Nephron progenitor cell (in vitro differentiated cells): ENCODE measurements around the gene PJA1.

Experiments used
- DNase-seq: peaks from one replicate; pipeline ENCODE4 v3.0.0; 2021
- H3K27ac Mint-ChIP-seq: 2 replicates; pipeline ENCODE4 v1.8.0; 2021; ENCODE audit warnings: mild to moderate bottlenecking, moderate library complexity, mixed read lengths
- H3K27me3 Mint-ChIP-seq: 2 replicates; pipeline ENCODE4 v1.8.0; 2021; ENCODE audit warnings: mild to moderate bottlenecking, low read depth, mixed read lengths; ENCODE audit not compliant: poor library complexity
- H3K36me3 Mint-ChIP-seq: 2 replicates; pipeline ENCODE4 v1.8.0; 2021; ENCODE audit warnings: low read depth, mixed read lengths
- H3K4me1 Mint-ChIP-seq: 2 replicates; pipeline ENCODE4 v1.8.0; 2021; ENCODE audit warnings: mixed read lengths
- H3K4me3 Mint-ChIP-seq: 2 replicates; pipeline ENCODE4 v1.8.0; 2021; ENCODE audit warnings: mild to moderate bottlenecking, moderate library complexity, mixed read lengths
- H3K9me3 Mint-ChIP-seq: 2 replicates; pipeline ENCODE4 v1.8.0; 2021; ENCODE audit warnings: mild to moderate bottlenecking, moderate library complexity, mixed read lengths
- CTCF ChIP-seq: fragments of 200-600 bp; sonication (generic); IDR thresholded peaks from 2 replicates; pipeline ENCODE4 v1.5.0; 2021; ENCODE audit warnings: antibody characterized with exemption

The PJA1 gene

DNA sequence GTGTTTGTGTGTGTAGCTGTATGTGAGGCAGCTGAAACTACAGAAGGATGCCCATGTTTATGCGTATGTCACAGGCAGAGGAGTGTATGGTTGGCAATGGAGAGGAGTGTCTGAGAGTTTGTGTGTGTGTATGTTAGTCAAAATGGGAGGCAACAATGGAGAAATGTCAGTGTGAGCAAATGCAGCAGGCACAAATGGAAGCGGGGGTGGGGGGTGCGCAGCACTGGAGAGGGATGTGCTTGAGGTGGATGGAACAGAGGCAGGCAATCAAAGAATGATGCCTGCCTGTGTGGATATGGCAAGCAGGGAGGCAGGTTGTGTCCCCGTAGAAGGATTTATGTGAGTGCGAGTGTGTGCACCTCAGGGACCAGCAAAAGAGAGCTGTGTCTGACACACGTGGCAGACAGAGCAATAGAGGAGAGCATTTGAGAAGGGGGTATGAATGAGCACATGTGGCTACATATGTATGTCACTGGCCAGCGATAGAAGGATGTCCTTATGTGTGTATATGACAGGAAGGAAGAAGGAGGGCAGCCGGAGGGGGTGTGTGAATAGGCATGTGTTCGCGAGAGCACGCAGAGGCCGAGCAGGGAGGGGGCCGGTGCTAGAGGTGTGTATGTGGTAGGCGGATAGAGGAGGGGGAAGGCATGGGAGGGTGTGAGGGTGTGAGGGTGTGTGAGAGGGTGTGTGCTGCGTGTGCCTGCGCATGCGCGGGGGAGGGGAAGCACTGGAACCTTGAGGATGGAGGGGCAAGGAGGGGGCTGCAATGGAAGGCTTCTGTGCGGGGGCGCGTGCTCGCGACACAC, 1.1 kb downstream of the PJA1 start:
- TF ChIP-seq CTCF: no peak
- H3K4me1 Mint-ChIP-seq: peaks cover 31% of the 10 kb centered on the region
- H3K4me3 Mint-ChIP-seq: peak overlapping the region; percentile 83
- H3K36me3 Mint-ChIP-seq: peaks cover 28% of the 10 kb centered on the region
- peaks cover 7% of the 10 kb centered on the region for H3K27me3 Mint-ChIP-seq
- H3K27ac Mint-ChIP-seq: peak overlapping the region; percentile 23
- DNase-seq: peak; percentile 35
- peaks cover 41% of the 10 kb centered on the region for H3K9me3 Mint-ChIP-seq

- H3K36me3 Mint-ChIP-seq: peaks cover 25% of the 10 kb centered on the region
- H3K4me1 Mint-ChIP-seq: peaks cover 37% of the 10 kb centered on the region
- peaks cover 7% of the 10 kb centered on the region for H3K27me3 Mint-ChIP-seq
- peaks cover 36% of the 10 kb centered on the region for H3K9me3 Mint-ChIP-seq
- no peak for TF ChIP-seq CTCF
- peak overlapping the region; percentile 44 for H3K27ac Mint-ChIP-seq
- DNase-seq: no peak
- no peak overlapping the region for H3K4me3 Mint-ChIP-seq
Measured at GRCh38 chrX:69162361-69162865, 2.8 kb downstream of the PJA1 start.

- no peak for TF ChIP-seq CTCF
- H3K27me3 Mint-ChIP-seq: peaks cover 7% of the 10 kb centered on the region
- no peak overlapping the region for H3K4me3 Mint-ChIP-seq
- no peak overlapping the region for H3K27ac Mint-ChIP-seq
- peaks cover 37% of the 10 kb centered on the region for H3K4me1 Mint-ChIP-seq
- peaks cover 25% of the 10 kb centered on the region for H3K36me3 Mint-ChIP-seq
- no peak for DNase-seq
- peaks cover 41% of the 10 kb centered on the region for H3K9me3 Mint-ChIP-seq
Measured at GRCh38 chrX:69161786-69162349, 3.4 kb downstream of the PJA1 start.

DNA sequence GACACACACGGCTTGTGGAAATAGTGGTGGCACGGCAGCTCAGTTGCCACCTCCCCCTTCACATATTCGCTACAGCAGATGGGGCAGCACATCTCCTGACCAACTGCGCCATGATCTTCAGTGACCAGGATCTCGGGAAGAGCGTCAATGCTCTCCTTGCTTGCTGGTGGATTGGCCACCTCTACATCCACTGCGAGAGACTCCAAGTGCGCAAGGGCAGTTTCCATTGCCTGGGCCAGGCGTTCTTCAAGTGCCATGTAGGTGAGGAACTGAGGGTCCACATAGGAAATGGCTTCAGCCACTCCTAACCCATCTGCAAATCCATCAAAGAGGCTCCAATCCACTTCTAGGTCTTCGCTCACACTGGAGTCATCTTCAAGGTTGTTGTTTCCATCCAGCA, 3.9 kb downstream of the PJA1 start:
- TF ChIP-seq CTCF: no peak
- peaks cover 39% of the 10 kb centered on the region for H3K4me1 Mint-ChIP-seq

GRCh38 chrX:69158166-69158980, 6.9 kb downstream of the PJA1 start:
- peaks cover 57% of the 10 kb centered on the region for H3K4me1 Mint-ChIP-seq
- peak; percentile 46 for DNase-seq
- no peak overlapping the region for H3K4me3 Mint-ChIP-seq
- H3K9me3 Mint-ChIP-seq: peaks cover 51% of the 10 kb centered on the region
- H3K27me3 Mint-ChIP-seq: peaks cover 8% of the 10 kb centered on the region
- peak; percentile 50 for TF ChIP-seq CTCF
- H3K27ac Mint-ChIP-seq: no peak overlapping the region
- peaks cover 22% of the 10 kb centered on the region for H3K36me3 Mint-ChIP-seq

More for the DNA sequence above, 3.9 kb downstream of the PJA1 start:
- Mint-ChIP-seq H3K27me3 (peaks cover 6% of the 10 kb centered on the region), H3K36me3 (peaks cover 25% of the 10 kb centered on the region), H3K9me3 (peaks cover 41% of the 10 kb centered on the region), H3K4me3 (no peak overlapping the region), H3K27ac (no peak overlapping the region)
- no peak for DNase-seq
